Tibial artery (tissue), 4 donors: Measurements from ENCODE around the gene RFC1.

Experiments used
- DNase-seq, 2 donors: peaks; one replicate each; pipeline ENCODE4 v3.0.0-alpha.2; 2019
- H3K27ac ChIP-seq, 2 donors: fragments of 200-600 bp; sonication (generic) in 1 of 2; 1 replicate in 1 of 2; 2 replicates in 1 of 2; pipeline ENCODE4 v1.5.1; 2018 to 2019; ENCODE audit warnings: mild to moderate bottlenecking in 1 of 2
- H3K27me3 ChIP-seq, 2 donors: fragments of 200-600 bp; sonication (generic) in 1 of 2; one replicate each; pipeline versions ENCODE4 v1.5.1 to v1.6.0; 2016 to 2019
- H3K36me3 ChIP-seq, 3 donors: fragments of 200-600 bp; sonication (generic) in 2 of 3; one replicate each; pipeline ENCODE4 v1.5.1; 2016 to 2019; ENCODE audit warnings: mild to moderate bottlenecking in 2 of 3
- H3K4me1 ChIP-seq, 4 donors: fragments of 200-600 bp; sonication (generic) in 2 of 4; 1 replicate in 3 of 4; 2 replicates in 1 of 4; pipeline ENCODE4 v1.5.1; 2016 to 2019
- H3K4me3 ChIP-seq, 2 donors: fragments of 200-600 bp; sonication (generic) in 1 of 2; 1 replicate in 1 of 2; 2 replicates in 1 of 2; pipeline ENCODE4 v1.5.1; 2018 to 2019; ENCODE audit warnings: mild to moderate bottlenecking in 2 of 2
- H3K9me3 ChIP-seq, 3 donors: fragments of 200-600 bp; sonication (generic) in 1 of 3; one replicate each; pipeline ENCODE4 v1.5.1; 2016 to 2019
- intact Hi-C: fragments of 100-400 bp; cut with DNase I; formaldehyde crosslinking; loops from one replicate; pipeline ENCODE4 v1.15.0; 2023; ENCODE audit warnings: low total_unique reads
- TF ChIP-seq, protein P1 (sequence below), 2 experiments: fragments of 200-600 bp in 1 of 2; fragments of 450-650 bp in 1 of 2; IDR thresholded peaks; one replicate each; pipeline ENCODE4 v1.5.1; 2017 to 2019; ENCODE audit warnings: antibody characterized with exemption in 2 of 2, mild to moderate bottlenecking in 1 of 2, moderate library complexity in 1 of 2

Gene RFC1

DNA sequence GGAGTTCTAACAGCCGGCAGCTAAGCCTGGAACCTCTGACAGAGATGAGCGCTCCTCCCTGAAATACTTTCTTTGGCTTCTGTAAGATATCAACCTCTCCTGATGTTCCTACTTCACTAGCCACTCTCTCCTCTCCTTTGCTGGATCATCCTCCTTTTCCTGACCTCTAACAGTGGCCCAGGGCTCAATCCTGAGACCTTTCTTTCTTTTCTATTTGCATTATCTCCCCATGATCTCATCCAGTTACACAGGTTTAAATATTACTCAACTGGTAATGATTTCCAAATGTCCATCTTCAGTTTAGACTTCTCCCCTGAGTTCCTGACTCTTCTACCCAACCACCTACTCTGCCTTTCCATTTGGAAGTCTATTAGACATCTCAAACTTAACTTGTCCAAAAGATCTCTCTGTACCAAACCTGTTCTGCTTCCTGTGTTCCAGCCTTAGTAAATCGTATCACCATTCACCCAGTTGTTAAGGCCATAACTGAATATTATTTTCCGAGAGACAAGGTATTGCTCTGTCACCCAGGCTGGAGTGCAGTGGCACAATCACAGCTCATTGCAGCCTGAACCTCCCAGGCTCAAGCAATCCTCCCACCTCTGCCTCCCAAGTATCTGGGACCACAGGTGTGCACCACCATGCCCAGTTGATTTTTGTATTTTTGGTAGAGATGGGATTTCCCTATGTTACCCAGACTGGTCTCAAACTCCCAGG, 41.1 kb downstream of the RFC1 start:
- Histone ChIP-seq H3K36me3 (peaks cover 12 to 37% (median 23%) of the 10 kb centered on the region in 3 donors), H3K27me3 (no peaks in the 10 kb centered on the region), H3K4me1 (no peaks in the 10 kb centered on the region), H3K27ac (no peak overlapping the region), H3K9me3 (no peaks in the 10 kb centered on the region), H3K4me3 (no peak overlapping the region)
- intact Hi-C loops = no loop called here
- TF ChIP-seq, protein P1, sequence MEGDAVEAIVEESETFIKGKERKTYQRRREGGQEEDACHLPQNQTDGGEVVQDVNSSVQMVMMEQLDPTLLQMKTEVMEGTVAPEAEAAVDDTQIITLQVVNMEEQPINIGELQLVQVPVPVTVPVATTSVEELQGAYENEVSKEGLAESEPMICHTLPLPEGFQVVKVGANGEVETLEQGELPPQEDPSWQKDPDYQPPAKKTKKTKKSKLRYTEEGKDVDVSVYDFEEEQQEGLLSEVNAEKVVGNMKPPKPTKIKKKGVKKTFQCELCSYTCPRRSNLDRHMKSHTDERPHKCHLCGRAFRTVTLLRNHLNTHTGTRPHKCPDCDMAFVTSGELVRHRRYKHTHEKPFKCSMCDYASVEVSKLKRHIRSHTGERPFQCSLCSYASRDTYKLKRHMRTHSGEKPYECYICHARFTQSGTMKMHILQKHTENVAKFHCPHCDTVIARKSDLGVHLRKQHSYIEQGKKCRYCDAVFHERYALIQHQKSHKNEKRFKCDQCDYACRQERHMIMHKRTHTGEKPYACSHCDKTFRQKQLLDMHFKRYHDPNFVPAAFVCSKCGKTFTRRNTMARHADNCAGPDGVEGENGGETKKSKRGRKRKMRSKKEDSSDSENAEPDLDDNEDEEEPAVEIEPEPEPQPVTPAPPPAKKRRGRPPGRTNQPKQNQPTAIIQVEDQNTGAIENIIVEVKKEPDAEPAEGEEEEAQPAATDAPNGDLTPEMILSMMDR (IDR thresholded peaks at IDR 0.05) = no peak
- DNase-seq = no peak

DNA sequence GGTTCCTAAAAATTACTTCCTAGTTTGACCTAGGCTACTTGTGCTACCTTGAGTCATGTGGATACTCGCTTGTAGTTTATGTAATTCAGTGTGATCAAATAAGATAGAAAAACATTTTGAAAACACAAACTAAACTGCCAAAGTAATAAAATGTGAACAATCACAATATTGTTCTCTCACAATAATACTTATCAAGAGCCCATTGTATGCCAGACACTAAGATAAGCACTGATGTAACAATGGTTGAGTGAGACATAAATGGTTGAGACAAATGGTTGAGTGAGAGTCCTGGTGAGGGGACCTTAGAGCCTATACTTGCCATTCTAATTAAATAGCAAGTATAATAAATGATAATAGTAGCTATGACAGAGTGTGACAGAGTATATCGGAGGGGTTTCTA, 41.7 kb downstream of the RFC1 start:
- intact Hi-C loops = no loop called here
- no peaks in the 10 kb centered on the region for H3K27me3 ChIP-seq
- H3K36me3 ChIP-seq = peaks cover 16 to 41% (median 28%) of the 10 kb centered on the region in 3 donors
- no peaks in the 10 kb centered on the region for H3K9me3 ChIP-seq
- no peak for DNase-seq
- TF ChIP-seq, protein P1 (IDR thresholded peaks at IDR 0.05) = no peak
- no peak overlapping the region for H3K4me3 ChIP-seq
- H3K4me1 ChIP-seq = no peaks in the 10 kb centered on the region
- H3K27ac ChIP-seq = no peak overlapping the region

GRCh38 chr4:39323821-39324220, 42.3 kb downstream of the RFC1 start:
- no peaks in the 10 kb centered on the region for H3K9me3 ChIP-seq
- intact Hi-C loops = no loop called here
- DNase-seq = no peak
- H3K4me3 ChIP-seq = no peak overlapping the region
- no peaks in the 10 kb centered on the region for H3K4me1 ChIP-seq
- no peaks in the 10 kb centered on the region for H3K27me3 ChIP-seq
- TF ChIP-seq, protein P1 (IDR thresholded peaks at IDR 0.05) = no peak
- peaks cover 21 to 41% (median 34%) of the 10 kb centered on the region in 3 donors for H3K36me3 ChIP-seq
- no peak overlapping the region for H3K27ac ChIP-seq

DNA sequence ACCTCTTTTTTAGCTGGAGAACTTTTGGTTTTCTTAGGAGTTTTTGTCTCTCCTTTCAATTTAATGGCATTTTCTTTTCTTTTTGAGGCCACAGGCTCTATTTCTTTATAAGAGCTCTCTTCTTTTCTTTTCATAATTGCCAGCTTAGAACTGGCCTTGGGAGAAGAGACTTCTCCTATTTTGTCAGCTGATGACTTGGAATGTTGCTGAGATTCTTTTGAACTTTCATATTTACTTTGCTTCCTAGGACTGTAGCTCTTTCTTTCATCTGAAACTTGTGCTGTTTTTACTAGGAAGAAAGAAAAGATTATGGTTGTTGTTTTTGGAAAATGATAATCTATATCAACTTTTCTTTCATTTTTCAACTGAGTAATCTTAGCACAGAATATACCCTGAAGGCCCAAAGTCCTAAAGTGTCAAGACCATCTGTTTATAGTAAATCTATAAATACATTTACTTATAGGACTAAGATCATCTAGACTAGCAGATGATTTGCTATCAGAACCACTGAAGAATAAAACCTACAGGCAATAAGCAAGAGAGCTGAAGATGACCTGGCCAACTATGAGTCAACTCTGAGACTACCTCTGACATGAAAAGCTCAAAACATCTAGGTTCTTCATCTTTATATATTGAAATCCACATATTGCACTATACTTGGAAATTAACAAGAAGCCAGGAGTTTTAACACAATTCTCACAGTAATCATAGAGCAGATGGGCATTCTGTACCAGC, 45.6 kb downstream of the RFC1 start:
- peaks cover 29 to 56% (median 38%) of the 10 kb centered on the region in 3 donors for H3K36me3 ChIP-seq
- no peak overlapping the region for H3K4me3 ChIP-seq
- DNase-seq = no peak
- H3K27ac ChIP-seq = no peak overlapping the region
- intact Hi-C loops = loop anchor here (2.0 kb wide), 1 partner anchor 16 kb away; no protein-coding TSS in a partner anchor
- H3K9me3 ChIP-seq = no peaks in the 10 kb centered on the region
- H3K27me3 ChIP-seq = no peaks in the 10 kb centered on the region
- TF ChIP-seq, protein P1 (IDR thresholded peaks at IDR 0.05) = no peak
- no peaks in the 10 kb centered on the region for H3K4me1 ChIP-seq

- intact Hi-C loops = loop anchor here (2.0 kb wide), 1 partner anchor 15 kb away; no protein-coding TSS in a partner anchor
- no peaks in the 10 kb centered on the region for H3K4me1 ChIP-seq
- no peak overlapping the region for H3K27ac ChIP-seq
- no peaks in the 10 kb centered on the region for H3K9me3 ChIP-seq
- peaks cover 34 to 57% (median 35%) of the 10 kb centered on the region in 3 donors for H3K36me3 ChIP-seq
- H3K4me3 ChIP-seq = no peak overlapping the region
- no peak for DNase-seq
- TF ChIP-seq, protein P1 (IDR thresholded peaks at IDR 0.05) = no peak
- H3K27me3 ChIP-seq = no peaks in the 10 kb centered on the region
Observed at GRCh38 chr4:39319676-39320075, 46.5 kb downstream of the RFC1 start.
